Kidney (tissue), 14 donors: ENCODE data around the gene ZNF212. TPM values are rescaled to one million over a fixed set of nuclear protein-coding genes. Genes with fewer than 3 reads are reported as not detected.

Source experiments
- DNase-seq, 5 donors: peaks; one replicate each; pipeline ENCODE4 v3.0.0-alpha.2; 2013 to 2020
- FAIRE-seq: peaks from 2 replicates; lab custom pipeline; 2012; peaks lifted over from hg19 to GRCh38; lab: Jason Lieb, UNC
- H3K27ac ChIP-seq, 2 donors: one replicate each; pipeline ENCODE4 v1.7.0; 2013; ENCODE audit warnings: low read depth in 2 of 2, low read length in 2 of 2, inconsistent platforms in 1 of 2
- H3K27me3 ChIP-seq: one replicate; pipeline ENCODE4 v1.7.1; 2013; ENCODE audit warnings: low read length, inconsistent platforms; ENCODE audit not compliant: control insufficient read depth, insufficient read depth
- H3K36me3 ChIP-seq, 3 donors: one replicate each; pipeline versions ENCODE4 v1.7.0 to v1.7.1; 2013; ENCODE audit warnings: low read length in 3 of 3, control low read depth in 1 of 3, inconsistent platforms in 1 of 3; ENCODE audit not compliant: insufficient read depth in 3 of 3, control insufficient read depth in 2 of 3
- H3K4me1 ChIP-seq, 3 donors: one replicate each; pipeline versions ENCODE4 v1.7.0 to v1.7.1; 2013; ENCODE audit warnings: low read length in 3 of 3, inconsistent platforms in 1 of 3, low read depth in 1 of 3; ENCODE audit not compliant: control insufficient read depth in 2 of 3, insufficient read depth in 2 of 3
- H3K4me3 ChIP-seq, 3 donors: one replicate each; pipeline versions ENCODE4 v1.7.0 to v1.8.1; 2013; ENCODE audit warnings: low read length in 3 of 3, control low read depth in 1 of 3, inconsistent platforms in 1 of 3
- H3K9ac ChIP-seq, 3 donors: one replicate each; pipeline versions ENCODE4 v1.7.0 to v1.7.1; 2013; ENCODE audit warnings: low read length in 3 of 3, control low read depth in 1 of 3, inconsistent platforms in 1 of 3
- H3K9me3 ChIP-seq, 3 donors: one replicate each; pipeline versions ENCODE4 v1.7.0 to v1.7.1; 2013; ENCODE audit warnings: low read length in 3 of 3, control low read depth in 1 of 3, inconsistent platforms in 1 of 3; ENCODE audit not compliant: control insufficient read depth in 2 of 3, insufficient read depth in 1 of 3
- CTCF ChIP-seq: IDR thresholded peaks from 3 replicates; pipeline ENCODE4 v1.5.1; 2012; ENCODE audit warnings: mild to moderate bottlenecking, moderate library complexity, borderline replicate concordance; ENCODE audit not compliant: insufficient read depth; ENCODE audit errors: extremely low read depth
- intact Hi-C: fragments of 100-400 bp; cut with DNase I; formaldehyde crosslinking; loops from one replicate; pipeline ENCODE4 v1.11.1; 2022
- polyA plus RNA-seq: library from polyadenylated mRNA; stranded (reverse); fragments of 350-450 nt; fragmentation: Illumina TruSeq; extraction: RNeasy Lipid Tissue Mini Kit (QIAGEN cat#74804); gene quantifications from one replicate; pipeline ENCODE4 v1.2.3, GENCODE V29; 2014; ENCODE audit warnings: low read depth, low replicate concordance; ENCODE audit not compliant: insufficient read depth
- total RNA-seq: library from RNA; stranded (reverse); fragmentation: NEBNext Ultra II Directional; extraction: Animal tissue kit (Norgen Biotek cat#: 25700); gene quantifications from one replicate; pipeline ENCODE4 v1.2.1, GENCODE V29; 2021
- donor health status: control.
- donor health status: control.
- donor health status: control.
- donor health status: control.
- donor health status: control.
- donor health status: DM: yes; HTN: yes; CAD: no.
- donor health status: Normal renal cell carcinoma (clear cell type).

ZNF212 gene
- total and polyA plus RNA-seq, 2 donors from 2014 or later = 7.9 to 13.4 TPM

DNA sequence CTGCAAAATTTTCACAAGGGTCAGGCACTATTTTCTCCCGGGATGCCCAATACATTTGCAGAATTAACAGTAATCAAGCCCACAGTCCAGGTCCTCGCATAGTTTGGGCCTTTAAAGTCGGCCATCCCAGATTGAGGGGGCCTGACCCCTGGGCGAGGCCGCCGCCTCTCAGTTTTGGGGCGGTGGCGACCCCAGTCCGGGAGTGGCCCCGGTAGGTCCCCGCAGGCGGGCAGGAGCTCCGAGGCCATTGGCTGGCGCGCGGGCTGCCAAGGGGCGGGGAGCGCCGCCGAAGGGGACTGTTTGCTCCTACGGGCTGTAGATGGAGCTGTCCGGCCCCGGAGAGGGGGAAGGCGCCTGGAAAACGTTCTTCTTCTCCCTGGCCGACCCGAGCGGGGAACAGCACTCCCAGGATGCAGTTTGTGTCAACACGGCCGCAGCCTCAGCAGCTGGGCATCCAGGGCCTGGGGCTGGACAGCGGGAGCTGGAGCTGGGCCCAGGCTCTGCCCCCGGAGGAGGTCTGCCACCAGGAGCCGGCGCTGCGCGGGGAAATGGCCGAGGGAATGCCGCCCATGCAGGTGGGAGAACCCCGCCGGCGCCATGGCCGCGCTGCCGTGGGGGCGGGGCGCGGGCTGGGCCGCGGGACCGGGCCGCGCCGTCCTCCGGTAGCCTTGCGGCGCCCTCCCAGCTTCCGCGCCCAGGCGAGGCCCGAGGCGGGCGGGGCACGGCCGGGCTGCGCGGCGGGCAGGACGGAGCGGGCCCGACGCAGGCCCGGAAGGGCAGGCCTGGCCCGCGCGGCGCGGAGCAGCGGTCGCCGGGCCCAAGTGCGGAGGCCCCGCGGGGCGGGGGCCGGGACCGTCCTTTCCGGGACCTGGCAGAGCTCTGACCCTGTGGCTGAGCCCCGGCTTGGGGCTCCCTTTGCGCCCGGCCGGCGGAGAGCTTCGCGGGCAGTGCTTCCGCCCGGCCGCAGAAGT lies 44.0 kb upstream of the ZNF212 start, which contains the start of gene ZNF282:
Gene ZNF282 (plus strand): TSS at position 367 of the 971 bp plus-strand sequence. CDS start 44 bp downstream, at position 411.
- peak within 1 kb of the TSS; percentile 75 to 92 (median 79) for H3K4me3 ChIP-seq
- H3K36me3 ChIP-seq = peaks cover 8 to 17% (median 12%) of the 10 kb centered on the region in 3 donors
- H3K27ac ChIP-seq = peak within 1 kb of the TSS; percentile 86 to 87
- TF ChIP-seq CTCF = peak; percentile 50
- DNase-seq (peak; percentile 94 to 97 (median 94)), FAIRE-seq (no peak)
- peaks cover 0 to 11% (median 5%) of the 10 kb centered on the region in 3 donors for H3K4me1 ChIP-seq
- peak within 1 kb of the TSS; percentile 57 to 93 (median 87) for H3K9ac ChIP-seq
- intact Hi-C loops = no loop called here
- no peaks in the 10 kb centered on the region for H3K27me3 ChIP-seq
- H3K9me3 ChIP-seq = no peaks in the 10 kb centered on the region

GRCh38 chr7:149196151-149196704 lies 43.2 kb upstream of the ZNF212 start:
- no peaks in the 10 kb centered on the region for H3K9me3 ChIP-seq
- H3K27ac ChIP-seq = peak overlapping the region in 1 of 2 donors; percentile 9
- H3K9ac ChIP-seq = peak overlapping the region; percentile 57 to 93 (median 87)
- peaks cover 11 to 24% (median 18%) of the 10 kb centered on the region in 3 donors for H3K36me3 ChIP-seq
- H3K4me1 ChIP-seq = peaks cover 0 to 11% (median 5%) of the 10 kb centered on the region in 3 donors
- intact Hi-C loops = no loop called here
- peak overlapping the region; percentile 75 to 92 (median 78) for H3K4me3 ChIP-seq
- TF ChIP-seq CTCF = no peak
- FAIRE-seq (no peak), DNase-seq (peak in 3 of 5 donors; percentile 18 to 39 (median 25))
- H3K27me3 ChIP-seq = no peaks in the 10 kb centered on the region

DNA sequence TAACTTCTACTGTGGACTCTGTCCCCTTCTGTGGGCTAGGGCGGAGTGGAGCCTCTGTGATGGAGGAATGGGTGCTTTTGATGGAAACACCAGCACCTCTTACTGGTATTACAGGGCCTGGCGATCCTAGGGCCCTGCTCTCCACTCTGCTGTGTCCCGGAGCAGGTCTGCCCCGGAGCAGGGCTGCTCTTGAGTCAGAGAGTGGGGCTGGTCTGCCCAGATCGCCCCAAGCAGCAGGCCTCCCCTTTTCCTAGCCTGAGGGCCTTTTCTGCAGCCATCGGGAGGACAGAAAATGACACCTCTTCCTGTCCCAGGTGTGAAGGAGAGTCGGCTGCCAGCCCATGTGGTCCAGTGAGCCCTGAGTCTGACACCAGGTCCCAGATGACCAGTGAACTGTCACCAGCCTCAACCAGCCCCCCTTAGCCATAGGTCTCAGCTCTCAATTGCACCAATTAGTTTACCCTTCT lies 42.7 kb upstream of the ZNF212 start:
- intact Hi-C loops = no loop called here
- FAIRE-seq = no peak

More for the DNA sequence above, 42.7 kb upstream of the ZNF212 start:
- TF ChIP-seq CTCF = no peak
- no peak for DNase-seq
- peak overlapping the region in 2 of 3 donors; percentile 87 to 93 for H3K9ac ChIP-seq
- peak overlapping the region; percentile 75 to 92 (median 78) for H3K4me3 ChIP-seq
- H3K36me3 ChIP-seq = peaks cover 11 to 25% (median 19%) of the 10 kb centered on the region in 3 donors
- no peak overlapping the region for H3K27ac ChIP-seq
- H3K9me3 ChIP-seq = no peaks in the 10 kb centered on the region
- no peaks in the 10 kb centered on the region for H3K27me3 ChIP-seq
- peaks cover 0 to 11% (median 5%) of the 10 kb centered on the region in 3 donors for H3K4me1 ChIP-seq
